Subcutaneous adipose tissue (tissue), 4 donors: ENCODE results near the gene MSANTD2. TPM values are rescaled to one million over a fixed set of nuclear protein-coding genes. Genes with fewer than 3 reads are reported as not detected.

Experiments
- total RNA-seq, 4 donors: library from RNA; depleted of rRNA; stranded (reverse); fragments of >200 nt; gene quantifications; one replicate each; pipeline ENCODE4 v1.1.0, GENCODE V29; 2016
- TF ChIP-seq, protein P1 (sequence below): fragments of 450-650 bp; IDR thresholded peaks from one replicate; pipeline ENCODE4 v1.5.1; 2016; ENCODE audit warnings: low read depth, mild to moderate bottlenecking, control low read depth, antibody characterized with exemption, moderate library complexity

MSANTD2 gene
- total RNA-seq, 4 donors from 2014 or later: 11.6 to 23.9 (median 15.0) TPM

DNA sequence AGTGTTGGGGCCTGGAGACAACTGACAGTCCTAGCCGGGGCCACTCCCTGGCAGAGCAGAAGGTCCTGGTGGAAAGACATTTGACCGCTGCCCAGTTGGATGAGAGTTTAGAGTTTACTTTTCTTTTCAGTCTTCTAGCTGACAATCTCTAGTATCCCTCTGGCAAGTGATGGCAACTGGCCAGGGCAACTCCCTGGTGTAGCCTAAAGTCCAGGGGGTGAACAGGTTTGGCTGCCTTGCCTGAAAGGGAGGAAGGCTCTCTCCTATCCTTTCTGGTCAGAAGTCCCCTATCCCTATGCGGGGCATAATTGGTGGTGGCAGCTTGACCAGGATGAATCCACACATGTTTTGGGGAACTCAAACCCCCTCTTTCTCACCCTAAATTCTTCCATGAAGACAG is 16.8 kb upstream of the MSANTD2 start:
- TF ChIP-seq, protein P1, sequence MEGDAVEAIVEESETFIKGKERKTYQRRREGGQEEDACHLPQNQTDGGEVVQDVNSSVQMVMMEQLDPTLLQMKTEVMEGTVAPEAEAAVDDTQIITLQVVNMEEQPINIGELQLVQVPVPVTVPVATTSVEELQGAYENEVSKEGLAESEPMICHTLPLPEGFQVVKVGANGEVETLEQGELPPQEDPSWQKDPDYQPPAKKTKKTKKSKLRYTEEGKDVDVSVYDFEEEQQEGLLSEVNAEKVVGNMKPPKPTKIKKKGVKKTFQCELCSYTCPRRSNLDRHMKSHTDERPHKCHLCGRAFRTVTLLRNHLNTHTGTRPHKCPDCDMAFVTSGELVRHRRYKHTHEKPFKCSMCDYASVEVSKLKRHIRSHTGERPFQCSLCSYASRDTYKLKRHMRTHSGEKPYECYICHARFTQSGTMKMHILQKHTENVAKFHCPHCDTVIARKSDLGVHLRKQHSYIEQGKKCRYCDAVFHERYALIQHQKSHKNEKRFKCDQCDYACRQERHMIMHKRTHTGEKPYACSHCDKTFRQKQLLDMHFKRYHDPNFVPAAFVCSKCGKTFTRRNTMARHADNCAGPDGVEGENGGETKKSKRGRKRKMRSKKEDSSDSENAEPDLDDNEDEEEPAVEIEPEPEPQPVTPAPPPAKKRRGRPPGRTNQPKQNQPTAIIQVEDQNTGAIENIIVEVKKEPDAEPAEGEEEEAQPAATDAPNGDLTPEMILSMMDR: no peak

DNA sequence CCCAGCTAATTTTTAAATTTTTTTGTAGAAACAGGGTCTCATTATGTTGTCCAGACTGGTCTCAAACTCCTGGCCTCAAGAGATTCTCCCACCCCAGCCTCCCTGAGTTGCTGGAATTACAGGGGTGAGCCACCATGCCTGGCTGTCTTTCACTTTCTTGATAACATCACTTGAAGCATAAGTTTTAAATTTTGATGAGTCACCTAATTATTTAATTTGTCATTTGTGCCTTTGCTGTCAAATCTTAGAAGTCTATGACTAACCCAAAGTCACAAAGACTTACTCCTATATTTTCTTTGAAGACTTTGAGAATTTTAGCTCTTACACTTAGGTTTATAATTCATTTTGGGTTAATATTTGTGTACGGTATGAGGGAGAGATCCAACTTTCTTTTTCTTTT is 14.5 kb upstream of the MSANTD2 start:
- TF ChIP-seq, protein P1: no peak

DNA sequence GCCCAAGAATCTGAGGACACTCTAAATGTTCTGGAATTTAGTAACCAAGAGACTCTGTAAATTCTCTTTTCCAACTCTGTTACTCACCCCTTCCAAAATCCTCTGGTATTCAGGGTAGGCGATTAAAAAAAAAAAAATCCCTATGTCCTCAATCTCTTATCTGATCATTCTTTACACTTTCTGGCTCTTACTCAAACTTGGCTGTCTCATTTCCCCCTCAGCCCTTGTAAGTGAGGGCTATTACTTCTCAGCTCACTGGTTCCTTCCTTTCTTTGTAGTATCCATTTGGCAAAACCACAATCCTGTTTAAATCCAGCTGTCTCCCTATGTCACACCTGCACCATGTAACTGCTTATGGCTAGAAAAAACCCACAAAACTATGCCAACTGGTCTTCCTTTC is 12.7 kb upstream of the MSANTD2 start:
- TF ChIP-seq, protein P1: no peak

DNA sequence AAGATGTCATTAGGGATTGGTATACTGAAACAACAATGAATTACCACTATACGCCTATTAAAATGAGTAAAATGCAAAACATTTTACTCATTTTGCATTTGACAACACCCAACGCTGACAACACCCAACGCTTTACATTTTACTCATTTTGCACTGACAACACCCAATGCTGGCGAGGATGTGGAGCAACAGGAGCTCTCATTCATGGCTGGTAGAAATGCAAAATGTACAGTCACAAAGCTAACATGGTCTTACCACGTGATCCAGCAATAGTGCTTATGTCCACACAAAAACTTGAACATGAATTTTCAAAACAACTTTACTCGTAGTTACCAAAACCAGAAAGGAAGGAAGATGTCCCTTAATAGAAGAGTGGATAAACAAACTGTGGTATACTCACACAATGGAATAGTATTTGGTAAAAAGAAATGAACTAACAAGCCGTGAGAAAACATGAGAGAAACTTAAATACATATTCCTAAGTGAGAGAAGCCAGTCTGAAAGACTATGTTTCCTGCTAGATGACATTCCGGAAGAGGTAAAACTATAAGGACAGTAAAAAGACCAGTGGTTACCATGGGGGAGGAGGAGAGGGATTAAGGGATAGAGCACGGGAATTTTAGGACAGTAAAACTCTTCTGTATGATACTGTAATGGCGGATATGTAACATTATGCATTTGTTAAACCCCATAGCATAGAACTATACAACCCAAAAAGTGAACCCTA is 11.4 kb upstream of the MSANTD2 start:
- TF ChIP-seq, protein P1: no peak

DNA sequence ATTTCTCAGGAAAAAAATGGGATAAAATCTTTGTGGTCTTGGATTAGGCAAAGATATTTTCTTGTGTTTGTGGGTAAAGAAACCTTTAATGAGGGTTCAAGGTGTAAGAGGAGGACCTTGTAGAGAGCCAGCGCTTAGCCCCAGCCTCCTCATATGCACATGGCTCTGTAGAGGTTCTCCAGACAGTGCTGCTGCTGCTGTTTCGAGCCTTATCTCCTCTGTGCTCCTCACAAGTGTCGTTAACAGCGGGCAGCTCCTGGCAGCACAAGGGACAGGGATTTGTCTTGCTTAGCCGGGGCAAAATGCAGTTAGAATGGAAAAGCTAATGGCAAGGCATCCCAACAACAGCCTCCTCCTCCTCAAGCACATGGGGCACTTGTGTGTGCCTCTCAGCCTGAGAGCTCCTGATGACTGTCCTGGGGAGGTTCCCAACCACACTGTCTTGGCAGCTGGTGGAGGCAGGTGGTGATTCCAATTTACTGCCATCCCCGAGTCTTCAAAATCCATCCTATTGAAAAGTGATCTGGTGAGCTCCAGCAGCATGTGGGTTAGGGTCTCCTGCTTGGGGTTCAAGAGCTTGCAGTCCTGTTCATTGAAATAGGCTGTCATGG is 7.6 kb upstream of the MSANTD2 start:
- TF ChIP-seq, protein P1: no peak

DNA sequence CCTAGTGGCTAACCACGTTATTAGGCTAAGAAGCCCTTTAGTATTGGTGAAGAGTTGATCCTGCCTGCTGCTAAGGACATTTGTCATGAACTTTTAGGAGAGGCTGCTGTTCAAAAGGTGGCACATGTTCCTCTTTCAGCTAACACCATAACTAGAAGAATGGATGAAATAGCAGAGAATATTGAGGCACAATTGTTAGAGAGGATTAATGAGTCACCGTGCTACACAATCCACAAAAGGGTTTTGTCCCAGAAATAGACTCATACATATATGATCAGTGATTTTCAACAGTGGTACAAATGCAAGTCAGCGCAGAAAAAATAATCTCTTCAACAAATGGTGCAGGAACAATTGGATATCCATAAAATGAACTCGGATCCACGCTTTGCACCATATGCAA is 7.0 kb upstream of the MSANTD2 start:
- TF ChIP-seq, protein P1: no peak

DNA sequence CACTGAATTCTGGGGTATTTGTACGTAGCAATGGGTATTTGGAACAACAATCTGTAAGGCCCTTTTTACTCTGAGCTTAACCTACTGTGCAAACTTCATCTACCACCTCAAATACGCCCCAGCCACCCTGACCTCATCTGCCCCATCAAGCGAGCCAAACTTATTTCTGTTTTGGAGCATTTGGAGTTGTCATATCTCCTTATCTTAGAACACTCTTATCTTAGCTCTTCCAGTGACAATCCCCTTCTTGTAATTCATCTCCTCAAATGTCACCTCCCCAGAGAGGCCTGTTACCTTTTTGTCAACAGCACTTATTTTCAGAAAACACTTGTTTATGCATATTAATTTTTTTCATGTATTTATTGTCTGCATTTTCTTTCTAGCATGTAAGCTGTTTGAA is 4.7 kb upstream of the MSANTD2 start:
- TF ChIP-seq, protein P1: no peak
